Adrenal gland (tissue), 5 donors: ENCODE measurements around the gene EYS.

Source experiments
- POLR2A ChIP-seq, 2 donors: fragments of 450-650 bp; IDR thresholded peaks; one replicate each; pipeline ENCODE4 v1.6.1; 2017; ENCODE audit warnings: antibody characterized with exemption in 2 of 2, mild to moderate bottlenecking in 2 of 2, moderate library complexity in 1 of 2
- TF ChIP-seq, protein P1 (sequence below), 6 experiments: fragments of 450-650 bp in 4 of 6; fragments of 200-600 bp in 2 of 6; sonication (generic) in 1 of 6; IDR thresholded peaks; 1 replicate in 5 of 6; 2 replicates in 1 of 6; pipeline versions ENCODE4 v1.5.1 to v1.8.0; 2016 to 2021; ENCODE audit warnings: antibody characterized with exemption in 6 of 6, mild to moderate bottlenecking in 2 of 6, moderate library complexity in 1 of 6
- donor health status: DM: no; HTN: no; CAD: no.

DNA sequence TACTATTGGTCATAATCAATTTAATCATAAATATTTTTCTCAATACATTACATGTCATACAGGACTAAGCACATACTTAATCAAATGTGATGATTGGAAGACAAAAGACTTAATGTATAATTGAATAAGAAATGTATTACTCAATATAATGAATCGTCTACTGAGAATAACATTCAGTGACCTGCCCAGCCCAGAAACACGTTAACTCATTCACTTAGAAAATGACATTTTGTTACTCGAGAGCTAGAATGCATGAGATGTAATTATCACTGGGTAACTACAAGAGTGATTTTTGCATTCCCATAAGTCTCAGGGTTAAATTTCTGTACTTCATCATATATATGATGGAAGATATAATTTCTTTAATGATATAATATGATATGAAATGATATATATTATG, 444.8 kb downstream of the EYS start:
- TF ChIP-seq, protein P1, sequence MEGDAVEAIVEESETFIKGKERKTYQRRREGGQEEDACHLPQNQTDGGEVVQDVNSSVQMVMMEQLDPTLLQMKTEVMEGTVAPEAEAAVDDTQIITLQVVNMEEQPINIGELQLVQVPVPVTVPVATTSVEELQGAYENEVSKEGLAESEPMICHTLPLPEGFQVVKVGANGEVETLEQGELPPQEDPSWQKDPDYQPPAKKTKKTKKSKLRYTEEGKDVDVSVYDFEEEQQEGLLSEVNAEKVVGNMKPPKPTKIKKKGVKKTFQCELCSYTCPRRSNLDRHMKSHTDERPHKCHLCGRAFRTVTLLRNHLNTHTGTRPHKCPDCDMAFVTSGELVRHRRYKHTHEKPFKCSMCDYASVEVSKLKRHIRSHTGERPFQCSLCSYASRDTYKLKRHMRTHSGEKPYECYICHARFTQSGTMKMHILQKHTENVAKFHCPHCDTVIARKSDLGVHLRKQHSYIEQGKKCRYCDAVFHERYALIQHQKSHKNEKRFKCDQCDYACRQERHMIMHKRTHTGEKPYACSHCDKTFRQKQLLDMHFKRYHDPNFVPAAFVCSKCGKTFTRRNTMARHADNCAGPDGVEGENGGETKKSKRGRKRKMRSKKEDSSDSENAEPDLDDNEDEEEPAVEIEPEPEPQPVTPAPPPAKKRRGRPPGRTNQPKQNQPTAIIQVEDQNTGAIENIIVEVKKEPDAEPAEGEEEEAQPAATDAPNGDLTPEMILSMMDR (IDR thresholded peaks at IDR 0.05): no peak
- TF ChIP-seq POLR2A (IDR thresholded peaks at IDR 0.05): no peak
